ENCODE measurements around the gene COPB2.

The COPB2 gene

DNA sequence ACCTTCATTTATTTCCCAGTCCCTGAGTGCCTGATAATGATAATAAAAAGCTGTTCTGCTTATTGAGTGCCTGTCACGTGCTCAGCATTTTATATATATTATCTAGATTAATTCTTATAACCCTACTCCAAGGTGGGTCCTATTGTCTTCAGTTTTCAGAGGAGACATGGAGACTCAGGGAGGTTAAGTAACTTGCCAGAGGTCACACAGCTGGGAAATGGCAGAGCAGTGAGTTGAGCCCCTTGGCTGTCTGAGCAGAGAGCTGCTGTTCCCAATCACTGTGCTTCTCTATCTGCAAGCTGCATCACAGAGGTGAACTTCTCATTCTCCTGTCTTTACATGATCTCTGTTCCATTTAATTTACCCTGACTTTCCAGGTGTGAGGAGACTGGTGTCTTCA is 77.9 kb downstream of the COPB2 start:
- H3K4me3 ChIP-seq (ENCODE audit: severe bottlenecking): no peak overlapping the region

DNA sequence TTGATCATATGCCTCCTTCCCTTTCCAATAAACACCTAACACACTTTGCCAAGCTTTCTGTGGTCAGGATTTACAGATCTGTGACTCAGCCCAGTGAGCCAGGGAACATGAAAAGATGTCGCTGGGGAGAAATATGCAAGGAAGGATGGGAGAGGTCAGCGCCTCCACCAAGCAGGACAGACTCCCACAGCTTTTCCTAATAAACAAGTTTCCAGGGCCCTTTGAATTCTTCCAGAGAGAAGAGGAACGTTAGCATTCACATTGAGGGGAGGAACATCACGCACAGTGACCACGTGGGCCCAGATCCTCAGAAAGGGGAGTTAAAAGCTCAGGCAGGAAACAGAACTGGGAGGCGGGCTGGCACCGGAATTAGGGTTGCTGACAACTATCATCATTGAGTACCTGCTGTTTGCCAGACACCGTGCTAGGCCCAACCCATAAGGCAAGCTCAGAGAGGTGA is 78.9 kb downstream of the COPB2 start:
- ATAC-seq (ENCODE audit: low read depth): peak; percentile 84
- DNase-seq (ENCODE audit: low spot score): no peak
- Histone ChIP-seq H3K4me1 (ENCODE audit: insufficient read depth, poor library complexity, severe bottlenecking) (peaks cover 26% of the 10 kb centered on the region), H3K36me3 (ENCODE audit: low read depth) (no peaks in the 10 kb centered on the region), H3K27me3 (ENCODE audit: insufficient read depth, poor library complexity, severe bottlenecking) (no peaks in the 10 kb centered on the region), H3K9me3 (ENCODE audit: severe bottlenecking) (no peaks in the 10 kb centered on the region), H3K4me3 (ENCODE audit: severe bottlenecking) (no peak overlapping the region), H3K27ac (ENCODE audit: poor library complexity, severe bottlenecking) (peak overlapping the region; percentile 52)
- TF ChIP-seq, protein P1, sequence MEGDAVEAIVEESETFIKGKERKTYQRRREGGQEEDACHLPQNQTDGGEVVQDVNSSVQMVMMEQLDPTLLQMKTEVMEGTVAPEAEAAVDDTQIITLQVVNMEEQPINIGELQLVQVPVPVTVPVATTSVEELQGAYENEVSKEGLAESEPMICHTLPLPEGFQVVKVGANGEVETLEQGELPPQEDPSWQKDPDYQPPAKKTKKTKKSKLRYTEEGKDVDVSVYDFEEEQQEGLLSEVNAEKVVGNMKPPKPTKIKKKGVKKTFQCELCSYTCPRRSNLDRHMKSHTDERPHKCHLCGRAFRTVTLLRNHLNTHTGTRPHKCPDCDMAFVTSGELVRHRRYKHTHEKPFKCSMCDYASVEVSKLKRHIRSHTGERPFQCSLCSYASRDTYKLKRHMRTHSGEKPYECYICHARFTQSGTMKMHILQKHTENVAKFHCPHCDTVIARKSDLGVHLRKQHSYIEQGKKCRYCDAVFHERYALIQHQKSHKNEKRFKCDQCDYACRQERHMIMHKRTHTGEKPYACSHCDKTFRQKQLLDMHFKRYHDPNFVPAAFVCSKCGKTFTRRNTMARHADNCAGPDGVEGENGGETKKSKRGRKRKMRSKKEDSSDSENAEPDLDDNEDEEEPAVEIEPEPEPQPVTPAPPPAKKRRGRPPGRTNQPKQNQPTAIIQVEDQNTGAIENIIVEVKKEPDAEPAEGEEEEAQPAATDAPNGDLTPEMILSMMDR (IDR thresholded peaks at IDR 0.05; ENCODE audit: poor library complexity, severe bottlenecking): no peak

More for the DNA sequence above, 77.9 kb downstream of the COPB2 start:
- Histone ChIP-seq H3K27me3 (ENCODE audit: insufficient read depth, poor library complexity, severe bottlenecking) (no peaks in the 10 kb centered on the region), H3K9me3 (ENCODE audit: severe bottlenecking) (no peaks in the 10 kb centered on the region), H3K4me1 (ENCODE audit: insufficient read depth, poor library complexity, severe bottlenecking) (peaks cover 26% of the 10 kb centered on the region), H3K27ac (ENCODE audit: poor library complexity, severe bottlenecking) (no peak overlapping the region), H3K36me3 (ENCODE audit: low read depth) (no peaks in the 10 kb centered on the region)
- DNase-seq (ENCODE audit: low spot score) (no peak), ATAC-seq (ENCODE audit: low read depth) (no peak)
- TF ChIP-seq, protein P1 (IDR thresholded peaks at IDR 0.05; ENCODE audit: poor library complexity, severe bottlenecking): no peak

DNA sequence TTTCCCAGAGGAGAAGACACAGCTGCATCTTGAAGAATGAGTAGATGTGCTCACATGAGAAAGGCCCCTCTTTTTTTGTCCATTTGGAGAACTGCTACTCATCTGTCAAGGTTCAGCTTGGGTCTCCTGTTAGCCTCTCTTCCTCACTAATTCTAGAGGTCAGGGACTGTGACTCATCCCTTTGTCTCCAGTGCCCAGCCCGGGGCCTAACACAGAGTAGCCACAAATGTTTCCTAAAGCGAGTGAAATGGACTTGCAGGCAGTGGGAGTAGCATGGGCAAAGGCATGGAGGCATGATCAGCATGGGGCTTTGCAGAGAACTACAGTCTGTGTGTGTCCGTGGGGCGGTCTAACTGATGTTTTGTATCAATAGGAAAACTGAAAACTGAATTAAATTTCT is 79.6 kb downstream of the COPB2 start:
- TF ChIP-seq, protein P1 (IDR thresholded peaks at IDR 0.05; ENCODE audit: poor library complexity, severe bottlenecking): no peak
- peak; percentile 33; the same call in 2 of the 3 replicates for ATAC-seq (ENCODE audit: low read depth)
- H3K27me3 ChIP-seq (ENCODE audit: insufficient read depth, poor library complexity, severe bottlenecking): no peaks in the 10 kb centered on the region
- peaks cover 26% of the 10 kb centered on the region for H3K4me1 ChIP-seq (ENCODE audit: insufficient read depth, poor library complexity, severe bottlenecking)
- H3K9me3 ChIP-seq (ENCODE audit: severe bottlenecking): no peaks in the 10 kb centered on the region
- peak overlapping the region; percentile 52 for H3K27ac ChIP-seq (ENCODE audit: poor library complexity, severe bottlenecking)
- no peaks in the 10 kb centered on the region for H3K36me3 ChIP-seq (ENCODE audit: low read depth)
- H3K4me3 ChIP-seq (ENCODE audit: severe bottlenecking): no peak overlapping the region
- DNase-seq (ENCODE audit: low spot score): no peak

DNA sequence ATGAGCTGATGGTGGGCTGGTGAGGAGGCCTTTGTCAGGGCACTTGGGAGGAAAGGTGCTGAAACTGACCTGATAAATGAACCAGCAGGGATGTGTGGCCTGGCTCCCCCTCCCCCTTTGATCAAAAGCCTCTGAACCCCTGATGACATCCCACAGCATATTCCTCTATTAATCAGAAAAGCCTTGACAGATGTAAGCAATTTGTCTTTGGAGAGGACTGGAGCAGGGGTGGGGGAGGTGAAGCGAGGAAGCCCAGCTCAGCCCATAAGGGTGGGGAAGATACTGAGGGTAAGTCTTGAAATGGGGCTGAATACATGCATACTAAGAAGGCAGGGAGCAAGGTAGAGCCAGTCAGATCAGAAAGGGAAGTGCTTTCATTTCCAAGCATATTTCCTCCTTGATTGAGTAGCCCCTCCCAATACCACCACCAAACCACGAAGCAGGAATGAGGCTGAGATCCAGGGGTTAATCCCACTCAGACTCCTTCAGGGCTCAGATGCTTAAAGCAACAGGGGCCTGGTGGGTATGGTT is 80.3 kb downstream of the COPB2 start:
- Histone ChIP-seq H3K27ac (ENCODE audit: poor library complexity, severe bottlenecking) (peak overlapping the region; percentile 52), H3K4me1 (ENCODE audit: insufficient read depth, poor library complexity, severe bottlenecking) (peaks cover 26% of the 10 kb centered on the region), H3K36me3 (ENCODE audit: low read depth) (no peaks in the 10 kb centered on the region), H3K4me3 (ENCODE audit: severe bottlenecking) (no peak overlapping the region), H3K27me3 (ENCODE audit: insufficient read depth, poor library complexity, severe bottlenecking) (no peaks in the 10 kb centered on the region), H3K9me3 (ENCODE audit: severe bottlenecking) (no peaks in the 10 kb centered on the region)
- DNase-seq (ENCODE audit: low spot score) (no peak), ATAC-seq (ENCODE audit: low read depth) (no peak)
- TF ChIP-seq, protein P1 (IDR thresholded peaks at IDR 0.05; ENCODE audit: poor library complexity, severe bottlenecking): no peak

DNA sequence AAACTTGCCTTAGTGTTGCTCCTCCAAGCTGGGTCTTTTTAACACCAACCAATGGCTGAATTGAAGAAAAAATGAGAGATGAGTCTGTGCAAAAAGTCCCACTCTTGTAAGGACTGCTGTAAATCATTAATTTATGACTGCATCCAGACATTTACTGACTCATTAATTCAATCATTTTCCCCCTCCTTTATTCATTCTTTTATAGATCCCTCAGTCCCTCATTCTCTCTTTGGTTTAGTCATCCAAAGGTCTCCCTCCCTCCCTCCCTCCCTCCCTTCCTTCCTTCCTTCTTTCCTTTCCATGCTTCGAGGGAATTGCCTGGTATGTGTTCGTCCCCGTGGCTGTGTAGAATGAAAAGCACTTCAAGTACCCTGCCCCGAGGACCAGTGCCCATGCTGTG is 80.9 kb downstream of the COPB2 start:
- ATAC-seq (ENCODE audit: low read depth): no peak
- Histone ChIP-seq H3K27ac (ENCODE audit: poor library complexity, severe bottlenecking) (no peak overlapping the region), H3K9me3 (ENCODE audit: severe bottlenecking) (no peaks in the 10 kb centered on the region), H3K36me3 (ENCODE audit: low read depth) (no peaks in the 10 kb centered on the region), H3K4me3 (ENCODE audit: severe bottlenecking) (no peak overlapping the region), H3K27me3 (ENCODE audit: insufficient read depth, poor library complexity, severe bottlenecking) (no peaks in the 10 kb centered on the region), H3K4me1 (ENCODE audit: insufficient read depth, poor library complexity, severe bottlenecking) (peaks cover 26% of the 10 kb centered on the region)
- TF ChIP-seq, protein P1 (IDR thresholded peaks at IDR 0.05; ENCODE audit: poor library complexity, severe bottlenecking): no peak
- no peak for DNase-seq (ENCODE audit: low spot score)

Measured in RWPE2 (cell line).